HEK293 (cell line): ENCODE measurements around the gene DUSP6.

Experiments used
- CTCF ChIA-PET: fragments of 350-600 bp; formaldehyde crosslinking; extraction: SDS; loops from one replicate; lab custom pipeline; 2021; ENCODE audit warnings: antibody characterized with exemption; lab: Yijun Ruan, JAX
- POLR2A ChIA-PET: fragments of 300-600 bp; formaldehyde crosslinking; extraction: SDS; loops from one replicate; lab custom pipeline; 2020; ENCODE audit warnings: antibody characterized with exemption, inconsistent platforms; lab: Yijun Ruan, JAX
- H3K27ac ChIP-seq: fragments of 200-500 bp; sonication (Bioruptor generic); 2 replicates; pipeline ENCODE4 v1.5.1; 2014; ENCODE audit warnings: low read depth, low read length, control low read depth, inconsistent platforms; ENCODE audit errors: extremely low read depth
- H3K36me3 ChIP-seq, 2 experiments: fragments of 200-500 bp in 1 of 2; sonication (Bioruptor generic) in 1 of 2; 1 replicate in 1 of 2; 2 replicates in 1 of 2; pipeline ENCODE4 v1.5.1; 2014 to 2017; ENCODE audit warnings: inconsistent platforms in 2 of 2, low read length in 2 of 2; ENCODE audit not compliant: control insufficient read depth in 2 of 2, insufficient read depth in 1 of 2
- H3K4me1 ChIP-seq: fragments of 200-500 bp; sonication (Bioruptor generic); 2 replicates; pipeline ENCODE4 v1.5.1; 2014; ENCODE audit warnings: mild to moderate bottlenecking, low read length, inconsistent platforms; ENCODE audit not compliant: control insufficient read depth, insufficient read depth
- H3K4me3 ChIP-seq: 2 replicates; pipeline ENCODE4 v1.5.1; 2011; ENCODE audit warnings: low read depth, mild to moderate bottlenecking, control low read depth, low read length, moderate library complexity
- H3K9me3 ChIP-seq: fragments of 200-500 bp; sonication (Bioruptor generic); 2 replicates; pipeline ENCODE4 v1.5.1; 2014; ENCODE audit warnings: low read depth, low read length, inconsistent platforms; ENCODE audit not compliant: control insufficient read depth, insufficient read depth
- GLI2 ChIP-seq: fragments of 450-650 bp; formaldehyde crosslinking; IDR thresholded peaks from 2 replicates; pipeline ENCODE4; 2017; ENCODE audit warnings: missing biosample characterization, missing genetic modification characterization, low read depth, borderline replicate concordance
- IKZF3 ChIP-seq: fragments of 450-650 bp; IDR thresholded peaks from 2 replicates; pipeline ENCODE4 v1.5.0; 2018; ENCODE audit warnings: missing biosample characterization, mild to moderate bottlenecking, missing genetic modification characterization, moderate library complexity
- KLF7 ChIP-seq: fragments of 450-650 bp; formaldehyde crosslinking; IDR thresholded peaks from 2 replicates; pipeline ENCODE4 v1.5.1; 2016; ENCODE audit warnings: missing biosample characterization, missing genetic modification characterization, borderline replicate concordance
- MZF1 ChIP-seq: fragments of 450-650 bp; formaldehyde crosslinking; IDR thresholded peaks from 2 replicates; pipeline ENCODE4 v1.5.1; 2017; ENCODE audit warnings: missing biosample characterization, missing genetic modification characterization, borderline replicate concordance
- OSR2 ChIP-seq: fragments of 450-650 bp; formaldehyde crosslinking; IDR thresholded peaks from 2 replicates; pipeline ENCODE4 v1.5.1; 2016; ENCODE audit warnings: missing biosample characterization, missing genetic modification characterization
- PATZ1 ChIP-seq: fragments of 450-650 bp; formaldehyde crosslinking; IDR thresholded peaks from 2 replicates; pipeline ENCODE4 v1.5.1; 2016; ENCODE audit warnings: missing biosample characterization, missing genetic modification characterization
- SP7 ChIP-seq: fragments of 450-650 bp; formaldehyde crosslinking; IDR thresholded peaks from 2 replicates; pipeline ENCODE4 v1.5.1; 2016; ENCODE audit warnings: missing biosample characterization, missing genetic modification characterization
- YY2 ChIP-seq: fragments of 450-650 bp; formaldehyde crosslinking; IDR thresholded peaks from 2 replicates; pipeline ENCODE4 v1.5.1; 2016; ENCODE audit warnings: missing biosample characterization, missing genetic modification characterization
- ZBTB48 ChIP-seq: fragments of 450-650 bp; formaldehyde crosslinking; IDR thresholded peaks from 2 replicates; pipeline ENCODE4 v1.5.1; 2016; ENCODE audit warnings: missing biosample characterization, missing genetic modification characterization
- ZFP41 ChIP-seq: fragments of 450-650 bp; formaldehyde crosslinking; IDR thresholded peaks from 2 replicates; pipeline ENCODE4 v1.5.1; 2016; ENCODE audit warnings: missing biosample characterization, missing genetic modification characterization, borderline replicate concordance
- ZNF10 ChIP-seq: fragments of 450-650 bp; formaldehyde crosslinking; IDR thresholded peaks from 2 replicates; pipeline ENCODE4 v1.5.1; 2017; ENCODE audit warnings: missing biosample characterization, missing genetic modification characterization
- ZNF114 ChIP-seq: fragments of 450-650 bp; formaldehyde crosslinking; IDR thresholded peaks from 2 replicates; pipeline ENCODE4 v1.5.0; 2017; ENCODE audit warnings: missing biosample characterization, missing genetic modification characterization
- ZNF155 ChIP-seq: fragments of 450-650 bp; formaldehyde crosslinking; IDR thresholded peaks from 2 replicates; pipeline ENCODE4 v1.5.1; 2016; ENCODE audit warnings: missing biosample characterization, missing genetic modification characterization
- ZNF2 ChIP-seq: fragments of 450-650 bp; formaldehyde crosslinking; IDR thresholded peaks from 2 replicates; pipeline ENCODE4 v1.5.1; 2016; ENCODE audit warnings: missing biosample characterization, missing genetic modification characterization
- ZNF202 ChIP-seq: fragments of 450-650 bp; formaldehyde crosslinking; IDR thresholded peaks from 2 replicates; pipeline ENCODE4 v1.5.1; 2016; ENCODE audit warnings: missing biosample characterization, missing genetic modification characterization, borderline replicate concordance
- ZNF266 ChIP-seq: fragments of 450-650 bp; formaldehyde crosslinking; IDR thresholded peaks from 2 replicates; pipeline ENCODE4 v1.5.1; 2016; ENCODE audit warnings: missing biosample characterization, missing genetic modification characterization, low read depth
- ZNF362 ChIP-seq: fragments of 450-650 bp; formaldehyde crosslinking; IDR thresholded peaks from 2 replicates; pipeline ENCODE4 v1.5.1; 2016; ENCODE audit warnings: missing biosample characterization, missing genetic modification characterization
- ZNF398 ChIP-seq: fragments of 450-650 bp; formaldehyde crosslinking; IDR thresholded peaks from 2 replicates; pipeline ENCODE4 v1.5.1; 2017; ENCODE audit warnings: missing biosample characterization, missing genetic modification characterization
- ZNF48 ChIP-seq: fragments of 450-650 bp; formaldehyde crosslinking; IDR thresholded peaks from 2 replicates; pipeline ENCODE4 v1.5.1; 2016; ENCODE audit warnings: missing biosample characterization, missing genetic modification characterization
- ZNF529 ChIP-seq: fragments of 450-650 bp; formaldehyde crosslinking; IDR thresholded peaks from 2 replicates; pipeline ENCODE4 v1.5.1; 2017; ENCODE audit warnings: missing genetic modification characterization, missing biosample characterization; ENCODE audit not compliant: insufficient replicate concordance
- ZNF558 ChIP-seq: fragments of 450-650 bp; formaldehyde crosslinking; IDR thresholded peaks from 2 replicates; pipeline ENCODE4 v1.5.1; 2016; ENCODE audit warnings: missing biosample characterization, missing genetic modification characterization
- ZNF621 ChIP-seq: fragments of 450-650 bp; formaldehyde crosslinking; IDR thresholded peaks from 2 replicates; pipeline ENCODE4 v1.5.1; 2017; ENCODE audit warnings: missing biosample characterization, missing genetic modification characterization
- ZNF660 ChIP-seq: fragments of 450-650 bp; IDR thresholded peaks from 2 replicates; pipeline ENCODE4 v1.5.1; 2018; ENCODE audit warnings: missing biosample characterization, mild to moderate bottlenecking, missing genetic modification characterization
- ZNF670 ChIP-seq: fragments of 450-650 bp; formaldehyde crosslinking; IDR thresholded peaks from 2 replicates; pipeline ENCODE4 v1.5.1; 2016; ENCODE audit warnings: missing biosample characterization, missing genetic modification characterization, low read depth
- ZNF747 ChIP-seq: fragments of 450-650 bp; formaldehyde crosslinking; IDR thresholded peaks from 2 replicates; pipeline ENCODE4 v1.5.1; 2016; ENCODE audit warnings: missing biosample characterization, missing genetic modification characterization
- ZNF768 ChIP-seq: fragments of 450-650 bp; formaldehyde crosslinking; IDR thresholded peaks from 2 replicates; pipeline ENCODE4 v1.5.1; 2018; ENCODE audit warnings: missing biosample characterization, mild to moderate bottlenecking, missing genetic modification characterization
- ZNF830 ChIP-seq: fragments of 450-650 bp; IDR thresholded peaks from 2 replicates; pipeline ENCODE4 v1.5.0; 2018; ENCODE audit warnings: missing biosample characterization, missing genetic modification characterization, low read depth, mild to moderate bottlenecking, moderate library complexity
- ZSCAN18 ChIP-seq: fragments of 450-650 bp; formaldehyde crosslinking; IDR thresholded peaks from 2 replicates; pipeline ENCODE4 v1.5.1; 2016; ENCODE audit warnings: missing biosample characterization, missing genetic modification characterization
- ZSCAN30 ChIP-seq: fragments of 450-650 bp; IDR thresholded peaks from 2 replicates; pipeline ENCODE4 v1.5.1; 2018; ENCODE audit warnings: missing biosample characterization, mild to moderate bottlenecking, missing genetic modification characterization, moderate library complexity

The DUSP6 gene

GRCh38 chr12:89352242-89352491 lies 134 bp downstream of the DUSP6 start:
- H3K27ac ChIP-seq, result peak overlapping the region; percentile 95
- CTCF ChIA-PET, result interaction anchor here (0.6 to 3.3 kb wide), 5 partner anchors 13 to 335 kb away, joined by 3 to 15 read pairs (median 3); no protein-coding TSS in a partner anchor
- H3K4me1 ChIP-seq, result peaks cover 25% of the 10 kb centered on the region
- H3K36me3 ChIP-seq, result peaks cover 0 to 20% of the 10 kb centered on the region in 2 experiments; a peak in 2 of 3 replicates
- TF ChIP-seq OSR2 (tag by site-specific recombination) (no peak), ZNF660 (tag by site-specific recombination) (peak; percentile 4), KLF7 (tag by site-specific recombination) (no peak), ZNF10 (tag by site-specific recombination) (no peak)
- H3K4me3 ChIP-seq, result peak overlapping the region; percentile 67
- H3K9me3 ChIP-seq, result no peaks in the 10 kb centered on the region
- POLR2A ChIA-PET, result interaction anchor here (0.8 to 2.6 kb wide), 10 partner anchors 20 to 291 kb away, joined by 3 to 16 read pairs (median 4); partner anchors contain the start of gene GALNT4

- CTCF ChIA-PET, result interaction anchor here (0.5 to 3.3 kb wide), 7 partner anchors 12 to 334 kb away, joined by 3 to 15 read pairs (median 3); no protein-coding TSS in a partner anchor
- Histone ChIP-seq H3K36me3 (peaks cover 0 to 20% of the 10 kb centered on the region in 2 experiments; a peak in 2 of 3 replicates), H3K9me3 (no peaks in the 10 kb centered on the region), H3K4me1 (peaks cover 26% of the 10 kb centered on the region), H3K4me3 (peak overlapping the region; percentile 67), H3K27ac (peak overlapping the region; percentile 95)
- POLR2A ChIA-PET, result interaction anchor here (0.8 to 2.6 kb wide), 11 partner anchors 20 to 291 kb away, joined by 3 to 16 read pairs (median 4); partner anchors contain the start of gene GALNT4
- TF ChIP-seq ZNF266 (tag by site-specific recombination), result no peak
- no peak for TF ChIP-seq ZNF114 (tag by site-specific recombination)
- TF ChIP-seq IKZF3, result no peak
- TF ChIP-seq ZNF529, result no peak
- TF ChIP-seq ZFP41 (tag by site-specific recombination), result no peak
- no peak for TF ChIP-seq ZNF558 (tag by site-specific recombination)
- no peak for TF ChIP-seq ZNF362
- no peak for TF ChIP-seq ZNF747 (tag by site-specific recombination)
- no peak for TF ChIP-seq MZF1
- peak; percentile 15; the same call in 1 of the 2 replicates for TF ChIP-seq ZNF2 (tag by site-specific recombination)
- no peak for TF ChIP-seq ZSCAN30 (tag by site-specific recombination)
- TF ChIP-seq SP7 (tag by site-specific recombination), result no peak
- peak; percentile 8; the same call in 1 of the 2 replicates for TF ChIP-seq PATZ1
- TF ChIP-seq ZSCAN18 (tag by site-specific recombination), result no peak
- TF ChIP-seq ZNF202 (tag by site-specific recombination), result no peak
- TF ChIP-seq GLI2 (tag by site-specific recombination), result no peak
- TF ChIP-seq ZNF48 (tag by site-specific recombination), result no peak
- TF ChIP-seq ZNF398 (tag by site-specific recombination), result no peak
- TF ChIP-seq ZBTB48 (tag by site-specific recombination), result peak; percentile 84
- no peak for TF ChIP-seq ZNF670 (tag by site-specific recombination)
- no peak for TF ChIP-seq ZNF830 (tag by site-specific recombination)
- TF ChIP-seq ZNF621 (tag by site-specific recombination), result no peak
- no peak for TF ChIP-seq ZNF155 (tag by site-specific recombination)
- no peak for TF ChIP-seq ZNF768 (tag by site-specific recombination)
- peak; percentile 73 for TF ChIP-seq YY2 (tag by site-specific recombination)
Observed at GRCh38 chr12:89351489-89352241, 636 bp downstream of the DUSP6 start.
